ENCODE data around the gene SLC22A4. TPM values are rescaled to one million over a fixed set of nuclear protein-coding genes. Genes with fewer than 3 reads are reported as not detected.

SLC22A4 gene
- total and polyA plus RNA-seq, 4 donors = 0.25 to 42.2 (median 0.47) TPM

Small RNA genes within 50 kb of the gene (small RNA-seq; reads per million reads assigned to genes)
- gene MIR3936 = not detected

Other genes with a start within 250 kb of the SLC22A4 start
- not detected for gene IL3, start 233.7 kb upstream of the SLC22A4 start, total RNA-seq
- not detected for gene IL3, start 233.7 kb upstream of the SLC22A4 start, polyA plus RNA-seq
- not detected for gene CSF2, start 220.6 kb upstream of the SLC22A4 start, total RNA-seq
- gene CSF2, start 220.6 kb upstream of the SLC22A4 start, polyA plus RNA-seq = not detected
- 1 to 10 TPM; 5.1 to 7.9 TPM for gene P4HA2, start 66.5 kb upstream of the SLC22A4 start, total RNA-seq
- gene P4HA2, start 66.5 kb upstream of the SLC22A4 start, polyA plus RNA-seq = 1 to 10 TPM; 4.6 to 7.2 TPM
- under 1 TPM; 0.25 to 0.93 TPM for gene PDLIM4, start 36.7 kb upstream of the SLC22A4 start, total RNA-seq
- gene PDLIM4, start 36.7 kb upstream of the SLC22A4 start, polyA plus RNA-seq = under 1 TPM; 0.45 to 0.85 TPM
- 10 to 100 TPM; 12.4 to 12.7 TPM for gene SLC22A5, start 75.3 kb downstream of the SLC22A4 start, total RNA-seq
- 1 to 10 TPM; 3.4 to 4.5 TPM for gene SLC22A5, start 75.3 kb downstream of the SLC22A4 start, polyA plus RNA-seq
- gene IRF1, start 196.4 kb downstream of the SLC22A4 start, total RNA-seq = 10 to 100 TPM in 1 of 2 donors, 1 to 10 TPM in 1; 9.5 to 42.6 TPM
- gene IRF1, start 196.4 kb downstream of the SLC22A4 start, polyA plus RNA-seq = 10 to 100 TPM; 22.1 to 27.3 TPM
- gene IL5, start 249.1 kb downstream of the SLC22A4 start, total RNA-seq = not detected
- not detected for gene IL5, start 249.1 kb downstream of the SLC22A4 start, polyA plus RNA-seq